Suppressor macrophage (primary cell): Measurements from ENCODE around the gene TSG101.

Source experiments
- DNase-seq, 4 experiments: peaks; one replicate each; pipeline ENCODE4 v3.0.0-alpha.2; 2020 to 2022

The TSG101 gene

GRCh38 chr11:18492888-18493287 is 33.9 kb downstream of the TSG101 start:
- DNase-seq: no peak

DNA sequence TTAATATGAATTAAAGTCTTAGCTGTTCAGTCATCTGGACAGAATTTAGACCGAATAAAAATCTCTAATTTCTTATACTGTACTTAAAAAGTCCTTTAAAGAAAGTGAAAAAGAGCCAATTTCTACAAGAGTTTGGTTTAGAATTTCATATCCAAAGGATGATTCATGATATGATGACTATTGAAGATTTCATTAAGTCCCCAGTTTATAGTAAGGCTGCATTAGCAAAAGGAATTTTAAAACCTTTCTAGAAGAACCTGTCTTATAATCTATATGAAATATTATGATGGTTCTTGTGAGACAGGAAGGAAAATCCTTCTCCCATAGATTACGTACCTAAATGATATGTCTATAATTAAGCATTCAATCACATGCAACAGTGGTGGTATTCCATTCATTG is 34.8 kb downstream of the TSG101 start:
- no peak for DNase-seq

GRCh38 chr11:18490736-18491485 is 35.8 kb downstream of the TSG101 start:
- no peak for DNase-seq

- no peak for DNase-seq
Measured at GRCh38 chr11:18490319-18490718, 36.4 kb downstream of the TSG101 start.

- DNase-seq: no peak
Measured at GRCh38 chr11:18485913-18486528, 40.7 kb downstream of the TSG101 start.

DNA sequence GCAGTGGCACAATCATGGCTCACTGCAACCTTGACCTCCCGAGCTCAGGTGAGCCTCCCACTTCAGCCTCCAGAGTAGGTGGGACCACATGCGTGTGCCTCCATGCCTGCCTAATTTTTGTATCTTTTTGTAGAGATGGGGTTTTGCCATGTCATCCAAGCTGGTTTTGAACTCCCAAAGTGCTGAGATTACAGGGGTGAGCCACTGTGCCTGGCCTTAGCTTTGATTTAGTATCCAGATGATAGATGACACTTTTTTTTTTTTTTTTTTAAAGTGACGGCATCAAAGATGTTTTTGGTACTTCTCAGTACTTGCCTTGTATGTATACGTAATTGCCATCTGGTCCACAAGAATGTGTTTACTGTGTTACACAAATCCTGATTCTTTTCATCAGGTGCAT is 47.7 kb downstream of the TSG101 start:
- no peak for DNase-seq

DNA sequence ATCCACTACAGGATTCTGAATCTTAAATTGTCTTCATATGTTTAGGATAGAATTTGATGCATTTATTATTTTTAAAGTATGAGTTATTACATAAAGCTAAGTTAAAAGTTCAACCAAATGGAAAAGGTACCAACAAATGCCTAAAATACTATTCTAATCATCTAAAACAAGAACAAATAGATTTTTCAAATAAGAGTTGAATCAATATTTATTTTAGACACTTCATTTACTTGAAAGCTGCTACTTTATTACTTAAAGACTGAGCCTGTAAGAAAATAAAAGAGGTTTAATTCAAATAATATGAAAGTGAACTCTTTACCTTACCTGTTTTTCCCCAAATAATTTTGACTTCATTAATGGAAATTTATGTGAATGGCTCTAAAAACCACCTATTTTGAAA is 54.2 kb downstream of the TSG101 start:
- no peak for DNase-seq

DNA sequence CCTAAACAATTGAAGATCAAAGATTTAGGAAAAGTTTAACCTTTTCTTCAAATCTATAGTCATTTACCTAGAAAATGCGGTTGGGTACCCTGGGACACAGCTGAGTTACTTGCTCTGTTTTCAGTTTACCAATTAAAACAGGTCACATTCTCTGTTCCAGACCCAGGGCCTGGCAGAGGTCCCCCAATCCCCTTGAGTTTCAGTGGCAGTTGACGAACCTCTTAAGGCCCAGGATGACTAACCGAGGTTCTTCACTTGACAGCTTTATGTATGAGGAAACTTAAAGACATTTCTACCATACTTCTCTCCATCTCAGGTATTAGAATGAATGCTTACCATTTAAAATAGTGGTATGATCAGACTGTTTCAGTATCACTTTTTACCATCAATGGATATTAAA is 54.7 kb downstream of the TSG101 start:
- no peak for DNase-seq

DNA sequence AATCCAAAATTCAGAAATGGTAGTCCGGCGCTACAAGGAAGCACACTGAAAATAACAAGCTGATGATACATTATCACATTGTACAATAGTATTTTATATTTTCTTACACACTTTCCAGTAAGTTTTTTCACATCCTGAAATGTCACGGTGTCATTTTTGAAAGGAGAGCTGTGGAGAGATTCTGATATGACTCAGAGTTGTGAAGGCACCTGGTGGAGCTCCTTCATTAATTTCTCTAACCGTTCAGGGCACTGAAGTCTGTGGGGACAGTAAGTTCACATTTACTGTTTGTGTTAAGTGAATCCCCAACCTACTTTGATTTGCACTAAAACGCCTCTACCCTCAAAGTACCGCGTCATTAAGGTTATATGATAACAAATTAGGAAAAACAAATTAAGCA is 57.8 kb downstream of the TSG101 start:
- no peak for DNase-seq

- DNase-seq: no peak
Measured at GRCh38 chr11:18468059-18468458, 58.7 kb downstream of the TSG101 start.

DNA sequence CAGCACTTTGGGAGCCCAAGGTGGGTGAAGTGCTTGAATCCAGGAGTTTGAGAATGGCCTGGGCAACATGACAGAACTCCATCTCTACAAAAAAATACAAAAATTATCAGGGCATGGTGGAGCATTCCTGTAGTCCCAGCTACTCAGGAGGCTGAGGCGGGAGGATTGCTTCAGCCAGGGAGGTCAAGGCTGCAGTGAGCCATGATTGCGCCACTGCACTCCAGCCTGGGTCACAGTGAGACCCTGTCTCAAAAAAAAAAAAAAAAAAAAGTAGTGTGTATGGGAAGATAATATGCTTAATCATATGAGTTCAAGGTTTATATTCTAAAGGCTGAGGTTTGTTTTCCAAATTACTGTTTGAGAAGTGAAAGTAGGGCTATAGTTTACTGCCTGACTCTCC is 60.3 kb downstream of the TSG101 start:
- DNase-seq: no peak

DNA sequence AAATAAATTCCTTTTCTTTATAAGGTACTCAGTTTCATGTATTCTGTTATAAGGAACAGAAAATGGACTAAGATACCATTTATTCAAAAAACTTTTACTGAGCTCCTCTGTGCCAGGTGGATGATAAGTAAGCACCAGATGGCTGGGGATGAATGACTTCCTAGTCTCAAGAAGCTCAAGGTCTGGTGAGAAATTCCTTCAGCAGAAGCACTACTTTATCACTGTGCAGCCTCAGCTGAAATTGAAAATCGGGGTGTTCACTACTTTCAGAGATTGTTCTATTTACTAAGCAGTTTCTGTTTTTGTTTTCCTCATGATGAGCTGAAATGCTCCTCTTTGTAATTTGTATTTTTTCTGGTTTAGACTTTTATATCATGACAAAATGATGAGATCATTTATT is 63.3 kb downstream of the TSG101 start:
- no peak for DNase-seq

DNA sequence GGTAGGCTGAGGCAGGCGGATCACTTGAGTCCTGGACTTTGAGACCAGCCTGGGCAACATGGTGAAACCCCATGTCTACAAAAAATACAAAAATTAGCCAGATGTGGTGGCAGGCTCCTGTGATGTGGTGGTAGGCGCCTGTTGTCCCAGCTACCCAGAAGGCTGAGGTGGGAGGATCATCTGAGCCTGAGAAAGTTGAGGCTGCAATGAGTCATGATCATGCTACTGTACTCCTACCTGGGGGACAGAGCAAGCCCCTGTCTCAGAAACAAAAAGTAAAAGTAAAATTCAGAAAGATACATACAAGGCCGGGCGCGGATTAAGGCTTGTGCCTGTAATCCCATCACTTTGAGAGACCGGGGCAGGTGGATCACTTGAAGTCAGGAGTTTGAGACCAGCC is 64.8 kb downstream of the TSG101 start:
- no peak for DNase-seq

DNA sequence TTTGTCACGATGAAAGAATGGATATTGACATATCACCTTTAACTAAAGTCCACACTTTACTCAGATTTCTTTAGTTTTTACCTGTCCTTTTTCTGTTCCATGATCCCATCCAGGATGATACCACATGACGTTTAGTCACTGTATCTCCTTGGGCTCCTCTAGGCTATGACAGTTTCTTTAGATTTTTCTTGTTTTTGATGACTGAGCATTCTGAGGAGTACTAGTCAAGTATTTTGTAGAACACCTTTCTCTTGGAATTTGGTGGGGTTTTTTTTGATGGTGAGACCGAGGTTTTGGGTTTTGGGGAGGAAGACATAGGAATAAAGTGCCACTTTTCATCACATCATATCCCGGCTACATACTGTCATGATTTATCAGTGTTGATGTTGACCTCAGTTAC is 67.1 kb downstream of the TSG101 start:
- DNase-seq: no peak

GRCh38 chr11:18457450-18457849 is 69.3 kb downstream of the TSG101 start:
- no peak for DNase-seq

DNA sequence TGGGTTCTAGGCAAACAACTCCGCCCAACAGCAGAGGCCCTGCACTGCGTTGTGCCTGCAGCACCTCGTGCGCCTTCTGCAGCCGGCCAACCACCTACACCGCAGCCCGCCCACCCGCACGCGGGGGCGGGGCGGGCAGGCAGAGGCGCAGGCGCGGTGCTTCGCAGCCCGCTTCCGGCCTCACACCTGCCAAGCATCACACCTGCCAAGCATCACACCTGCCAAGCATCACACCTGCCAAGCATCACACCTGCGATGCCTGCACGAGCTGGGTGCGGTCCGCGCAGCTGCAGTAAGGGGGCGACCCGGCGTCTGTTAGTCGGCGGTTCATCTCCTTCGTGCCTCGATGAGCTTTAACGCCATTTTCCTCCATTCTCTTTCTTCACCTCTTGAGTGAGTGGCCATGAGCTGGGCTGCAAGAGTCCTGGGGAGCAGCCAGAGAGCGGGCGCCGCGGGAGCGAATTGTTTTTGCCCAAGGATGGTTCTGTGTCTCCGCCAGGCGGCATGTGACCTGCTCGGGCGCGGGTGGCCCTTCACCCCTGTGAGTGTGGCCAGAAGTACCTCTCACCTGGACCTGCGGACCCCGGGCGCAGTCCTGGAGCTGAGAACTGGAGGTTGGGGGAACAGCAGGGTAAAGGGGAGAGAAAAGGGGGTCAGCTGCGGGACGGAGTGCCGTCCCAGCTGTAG is 70.9 kb downstream of the TSG101 start, which contains the start of gene LDHAL6A:
LDHAL6A (plus strand) TSS at position 171 of the 687 bp plus-strand sequence. CDS start 825 bp downstream, outside the sequence.
- no peak for DNase-seq

DNA sequence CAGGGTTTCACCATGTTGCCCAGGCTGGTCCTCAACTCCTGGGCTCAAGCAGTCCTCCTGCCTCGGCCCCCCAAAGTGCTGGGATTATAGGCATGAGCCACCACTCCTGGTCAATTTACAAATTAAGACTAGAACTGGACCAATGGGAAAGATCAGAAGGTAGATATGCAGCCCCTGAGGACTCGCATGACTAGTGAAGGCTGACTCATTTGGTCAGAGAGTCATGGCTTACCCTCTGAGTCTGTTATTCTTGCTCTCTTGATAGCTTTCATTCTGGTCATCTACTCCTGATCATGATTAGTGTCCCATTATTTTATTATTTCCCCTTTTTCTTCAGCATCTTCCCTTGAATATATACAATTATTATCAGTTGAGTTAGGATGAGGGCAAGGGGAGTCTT is 73.8 kb downstream of the TSG101 start:
- no peak for DNase-seq

- peak; percentile 45 to 74 (median 70) for DNase-seq
Measured at GRCh38 chr11:18449251-18449650, 77.5 kb downstream of the TSG101 start.

DNA sequence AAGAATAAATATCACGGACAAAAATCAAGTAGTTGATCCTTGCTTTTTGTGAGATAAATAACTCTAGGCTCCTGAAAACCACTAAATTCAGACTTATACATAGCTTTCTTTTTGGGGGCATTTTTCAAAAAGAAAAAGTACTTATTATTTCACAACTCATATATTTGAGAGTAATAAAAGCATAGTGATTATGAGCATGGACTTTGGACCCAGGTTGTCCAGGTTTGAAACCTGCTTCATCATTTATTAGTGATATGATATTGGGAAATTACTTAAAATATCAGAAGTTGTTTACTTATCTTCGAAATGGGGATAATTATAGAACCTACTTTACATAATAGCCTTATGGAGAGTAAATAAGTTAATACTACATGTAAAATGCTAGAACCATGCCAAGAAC is 88.1 kb downstream of the TSG101 start:
- no peak for DNase-seq
